Subcutaneous adipose tissue (tissue), 4 donors: ENCODE data around the gene NRXN2. TPM values are rescaled to one million over a fixed set of nuclear protein-coding genes. Genes with fewer than 3 reads are reported as not detected.

Source experiments
- total RNA-seq, 4 donors: library from RNA; depleted of rRNA; stranded (reverse); fragments of >200 nt; gene quantifications; one replicate each; pipeline ENCODE4 v1.1.0, GENCODE V29; 2016
- TF ChIP-seq, protein P1 (sequence below): fragments of 450-650 bp; IDR thresholded peaks from one replicate; pipeline ENCODE4 v1.5.1; 2016; ENCODE audit warnings: low read depth, mild to moderate bottlenecking, control low read depth, antibody characterized with exemption, moderate library complexity

The NRXN2 gene
- total RNA-seq, 4 donors from 2014 or later: 0.16 to 7.0 (median 2.9) TPM

GRCh38 chr11:64758330-64759079 lies 35.5 kb upstream of the NRXN2 start:
- TF ChIP-seq, protein P1, sequence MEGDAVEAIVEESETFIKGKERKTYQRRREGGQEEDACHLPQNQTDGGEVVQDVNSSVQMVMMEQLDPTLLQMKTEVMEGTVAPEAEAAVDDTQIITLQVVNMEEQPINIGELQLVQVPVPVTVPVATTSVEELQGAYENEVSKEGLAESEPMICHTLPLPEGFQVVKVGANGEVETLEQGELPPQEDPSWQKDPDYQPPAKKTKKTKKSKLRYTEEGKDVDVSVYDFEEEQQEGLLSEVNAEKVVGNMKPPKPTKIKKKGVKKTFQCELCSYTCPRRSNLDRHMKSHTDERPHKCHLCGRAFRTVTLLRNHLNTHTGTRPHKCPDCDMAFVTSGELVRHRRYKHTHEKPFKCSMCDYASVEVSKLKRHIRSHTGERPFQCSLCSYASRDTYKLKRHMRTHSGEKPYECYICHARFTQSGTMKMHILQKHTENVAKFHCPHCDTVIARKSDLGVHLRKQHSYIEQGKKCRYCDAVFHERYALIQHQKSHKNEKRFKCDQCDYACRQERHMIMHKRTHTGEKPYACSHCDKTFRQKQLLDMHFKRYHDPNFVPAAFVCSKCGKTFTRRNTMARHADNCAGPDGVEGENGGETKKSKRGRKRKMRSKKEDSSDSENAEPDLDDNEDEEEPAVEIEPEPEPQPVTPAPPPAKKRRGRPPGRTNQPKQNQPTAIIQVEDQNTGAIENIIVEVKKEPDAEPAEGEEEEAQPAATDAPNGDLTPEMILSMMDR: no peak

- TF ChIP-seq, protein P1: no peak
These were observed 34.7 kb upstream of the NRXN2 start for GRCh38 chr11:64757549-64758329.

DNA sequence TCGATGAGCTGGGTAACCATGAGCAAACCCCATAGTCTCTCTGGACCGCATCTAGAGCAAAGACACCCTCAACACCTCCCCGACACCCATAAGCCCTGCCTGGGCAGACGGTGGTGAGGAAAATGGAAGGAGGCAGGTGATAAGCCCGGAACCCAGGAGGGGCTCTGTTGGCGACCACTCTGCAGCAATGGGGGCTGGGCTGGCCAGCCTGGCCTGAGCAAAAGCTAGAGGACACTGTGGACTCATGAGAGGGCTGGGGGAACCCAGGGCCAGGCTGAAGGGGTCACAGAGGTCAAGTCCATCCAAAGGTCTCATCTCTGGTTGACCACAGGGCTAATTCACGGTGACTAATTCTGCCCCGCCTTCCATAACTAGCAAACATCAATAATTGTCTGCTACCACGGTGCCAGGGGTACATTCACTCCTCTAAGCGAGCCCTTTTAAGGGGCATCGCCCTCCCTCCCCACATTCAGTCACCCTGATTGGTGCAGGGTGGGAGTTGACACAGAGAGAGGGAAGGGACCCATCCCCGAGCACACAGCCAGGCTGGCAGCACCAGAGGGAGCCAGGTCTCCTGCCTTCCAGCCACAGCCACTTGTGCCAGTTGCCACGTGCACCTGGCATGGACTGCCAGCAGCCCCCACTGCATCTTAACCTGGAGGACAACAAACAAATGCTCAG lies 32.8 kb upstream of the NRXN2 start:
- TF ChIP-seq, protein P1: no peak

DNA sequence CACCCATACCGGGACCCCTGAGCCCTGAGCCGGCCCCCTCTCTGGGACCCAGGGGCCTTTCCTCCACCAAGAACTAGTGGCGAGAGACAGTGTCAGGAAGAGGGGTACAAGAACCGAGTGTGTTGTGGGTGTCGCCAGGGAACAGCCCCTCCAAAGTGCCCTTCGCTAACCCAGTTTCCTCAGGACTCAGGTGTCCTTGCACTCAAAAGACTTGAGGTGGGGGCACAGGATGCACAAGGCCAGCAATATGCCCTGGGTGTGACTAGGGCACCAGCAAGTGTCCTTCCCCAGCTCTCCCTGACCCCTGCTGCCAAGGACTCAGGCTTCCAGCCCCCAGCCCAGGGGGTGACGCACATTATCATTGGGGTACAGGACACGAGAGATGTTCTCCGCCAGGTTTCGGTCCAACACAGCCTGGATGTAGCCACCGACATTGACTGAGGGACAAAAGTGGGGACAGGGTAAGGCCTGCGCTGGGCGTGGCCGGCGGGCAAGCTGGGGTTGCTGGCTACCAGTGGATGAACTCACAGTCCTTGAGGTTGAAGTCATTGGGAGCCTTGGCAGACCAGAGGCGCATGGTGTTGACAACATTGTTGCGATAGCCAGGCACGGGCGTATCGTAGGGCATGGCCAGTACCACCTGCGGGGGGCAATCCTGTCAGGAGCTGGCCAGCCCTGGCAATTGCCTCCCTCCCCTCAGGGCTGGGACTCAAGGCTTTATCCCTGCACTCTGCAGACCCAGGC lies 32.1 kb upstream of the NRXN2 start:
- TF ChIP-seq, protein P1: no peak

DNA sequence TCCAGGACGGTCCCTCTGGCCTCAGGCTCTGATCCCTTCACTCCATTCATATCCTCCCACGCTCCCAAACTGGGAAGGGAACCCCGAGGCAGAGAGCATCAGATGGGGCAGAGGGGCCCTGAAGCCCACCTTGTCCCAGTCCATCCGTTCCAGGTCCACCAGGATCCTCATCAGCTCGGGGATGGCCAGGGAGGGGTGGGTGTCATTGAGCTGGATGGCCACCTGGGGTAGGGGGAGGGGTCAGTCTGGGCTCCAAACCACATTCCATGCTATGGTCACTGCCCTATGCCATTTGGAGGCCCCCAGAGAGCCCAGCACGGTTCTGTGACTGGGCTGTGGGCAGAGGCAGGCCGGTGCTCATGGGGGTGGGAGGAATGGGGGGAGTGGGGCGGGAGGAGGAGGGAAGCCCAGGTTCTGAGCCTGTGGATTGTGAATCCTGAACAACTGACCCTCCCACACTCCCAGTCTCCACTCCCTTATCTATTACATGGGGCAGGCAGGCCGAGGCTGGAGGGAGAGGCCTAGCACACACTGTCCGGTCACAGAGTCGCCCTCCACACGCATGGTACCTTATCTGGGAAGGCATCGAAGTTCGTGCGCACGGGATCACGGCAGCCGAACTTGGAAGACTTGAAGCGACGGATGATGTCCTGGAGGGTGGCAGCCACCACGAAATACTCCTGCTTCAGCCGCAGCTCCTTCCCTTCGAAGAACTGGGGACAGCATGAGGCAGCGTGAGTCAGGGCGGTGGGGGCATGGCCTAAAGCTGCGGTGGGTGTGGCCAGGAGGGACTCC lies 31.3 kb upstream of the NRXN2 start:
- TF ChIP-seq, protein P1: no peak

GRCh38 chr11:64753380-64754123 lies 30.6 kb upstream of the NRXN2 start:
- TF ChIP-seq, protein P1: no peak
